ENCODE results near the gene GSTM5.
"Not testable (repeated sequence)": the region's sequence is repeated elsewhere in the genome, so short reads cannot be mapped to it uniquely, and the experiment has no call there.

DNA sequence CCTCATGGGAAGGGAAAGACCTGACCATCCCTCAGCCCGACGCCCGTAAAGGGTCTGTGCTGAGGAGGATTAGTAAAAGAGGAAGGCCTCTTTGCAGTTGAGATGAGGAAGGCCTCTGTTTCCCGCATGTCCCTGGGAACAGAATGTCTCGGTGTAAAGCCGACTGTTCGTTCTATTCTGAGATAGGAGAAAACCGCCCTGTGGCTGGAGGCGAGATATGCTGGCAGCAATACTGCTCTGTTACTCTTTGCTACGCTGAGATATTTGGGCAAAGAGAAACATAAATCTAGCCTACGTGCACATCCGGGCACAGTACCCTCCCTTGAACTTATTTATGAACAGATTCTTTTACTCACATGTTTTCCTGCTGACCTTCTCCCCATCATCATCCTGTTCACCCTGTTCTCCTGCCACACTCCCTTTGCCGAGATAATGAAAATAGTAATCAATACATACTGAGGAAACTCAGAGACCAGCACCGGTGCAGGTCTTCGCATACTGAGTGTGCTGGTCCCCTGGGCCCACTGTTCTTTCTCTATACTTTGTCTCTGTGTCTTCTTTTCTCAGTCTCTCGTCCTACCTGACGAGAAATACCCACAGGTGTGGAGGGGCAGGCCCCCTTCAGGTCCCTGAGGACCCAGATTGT lies 55.1 kb downstream of the GSTM5 start:
- not testable (repeated sequence) for TF ChIP-seq CTCF (conservative IDR thresholded peaks at IDR 0.05; ENCODE audit: low read depth, low read length); BHLHE40 (IDR thresholded peaks at IDR 0.05; ENCODE audit: low read depth, low read length); MAFK (IDR thresholded peaks at IDR 0.05; ENCODE audit: low read depth, low read length); MAZ (IDR thresholded peaks at IDR 0.05; ENCODE audit: borderline replicate concordance, low read depth, low read length); SMC3 (IDR thresholded peaks at IDR 0.05; ENCODE audit: low read depth, low read length); ELK1 (IDR thresholded peaks at IDR 0.05; ENCODE audit: borderline replicate concordance, low read depth, low read length); POLR2A (IDR thresholded peaks at IDR 0.05; ENCODE audit: low read depth, low read length)
